Measurements from ENCODE around the gene CCDC71L. TPM values are rescaled to one million over a fixed set of nuclear protein-coding genes. Genes with fewer than 3 reads are reported as not detected.

Gene CCDC71L
- total and polyA plus RNA-seq, 2 donors: 24.6 to 35.8 TPM

GRCh38 chr7:106652909-106653308 is 8.0 kb downstream of the CCDC71L start:
- WGBS: 72% methylated on average over 2 of the region's 2 CpGs
- no peaks in the 10 kb centered on the region for H3K9me3 ChIP-seq (ENCODE audit: control insufficient read depth in 2 of 2, insufficient read depth in 1 of 2, low read length in 1 of 2)
- no peaks in the 10 kb centered on the region for H3K27me3 ChIP-seq (ENCODE audit: control insufficient read depth in 2 of 2, insufficient read depth in 1 of 2, low read length in 1 of 2)
- H3K36me3 ChIP-seq (ENCODE audit: control insufficient read depth in 2 of 2, insufficient read depth in 2 of 2, low read length in 1 of 2): no peaks in the 10 kb centered on the region
- no peak overlapping the region for H3K4me3 ChIP-seq (ENCODE audit: low read length in 2 of 2)
- H3K27ac ChIP-seq (ENCODE audit: low read depth in 1 of 2, low read length in 1 of 2): no peak overlapping the region
- peaks cover 4 to 6% of the 10 kb centered on the region in 2 donors for H3K4me1 ChIP-seq (ENCODE audit: control insufficient read depth in 2 of 2, insufficient read depth in 2 of 2, low read length in 2 of 2)
- DNase-seq (ENCODE audit: low read depth in 6 of 9, low spot score in 9 of 9): peak in 4 of 9 donors; percentile 14 to 42 (median 24)

GRCh38 chr7:106652092-106652491 is 8.9 kb downstream of the CCDC71L start:
- Histone ChIP-seq H3K27ac (ENCODE audit: low read depth in 1 of 2, low read length in 1 of 2) (no peak overlapping the region), H3K4me1 (ENCODE audit: control insufficient read depth in 2 of 2, insufficient read depth in 2 of 2, low read length in 2 of 2) (peaks cover 1 to 4% of the 10 kb centered on the region in 2 donors), H3K9me3 (ENCODE audit: control insufficient read depth in 2 of 2, insufficient read depth in 1 of 2, low read length in 1 of 2) (no peaks in the 10 kb centered on the region), H3K36me3 (ENCODE audit: control insufficient read depth in 2 of 2, insufficient read depth in 2 of 2, low read length in 1 of 2) (no peaks in the 10 kb centered on the region), H3K4me3 (ENCODE audit: low read length in 2 of 2) (no peak overlapping the region), H3K27me3 (ENCODE audit: control insufficient read depth in 2 of 2, insufficient read depth in 1 of 2, low read length in 1 of 2) (no peaks in the 10 kb centered on the region)
- no peak for DNase-seq (ENCODE audit: low read depth in 6 of 9, low spot score in 9 of 9)

GRCh38 chr7:106646256-106646655 is 14.7 kb downstream of the CCDC71L start:
- no peak overlapping the region for H3K4me3 ChIP-seq (ENCODE audit: low read length in 2 of 2)
- no peak overlapping the region for H3K27ac ChIP-seq (ENCODE audit: low read depth in 1 of 2, low read length in 1 of 2)
- no peak for DNase-seq (ENCODE audit: low read depth in 6 of 9, low spot score in 9 of 9)
- WGBS: 96% methylated on average over 1 of the region's 1 CpG
- no peaks in the 10 kb centered on the region for H3K9me3 ChIP-seq (ENCODE audit: control insufficient read depth in 2 of 2, insufficient read depth in 1 of 2, low read length in 1 of 2)
- H3K4me1 ChIP-seq (ENCODE audit: control insufficient read depth in 2 of 2, insufficient read depth in 2 of 2, low read length in 2 of 2): peaks cover 0 to 3% of the 10 kb centered on the region in 2 donors
- H3K36me3 ChIP-seq (ENCODE audit: control insufficient read depth in 2 of 2, insufficient read depth in 2 of 2, low read length in 1 of 2): no peaks in the 10 kb centered on the region
- no peaks in the 10 kb centered on the region for H3K27me3 ChIP-seq (ENCODE audit: control insufficient read depth in 2 of 2, insufficient read depth in 1 of 2, low read length in 1 of 2)

GRCh38 chr7:106644999-106645398 is 16.0 kb downstream of the CCDC71L start:
- DNase-seq (ENCODE audit: low read depth in 6 of 9, low spot score in 9 of 9): no peak
- Histone ChIP-seq H3K27ac (ENCODE audit: low read depth in 1 of 2, low read length in 1 of 2) (no peak overlapping the region), H3K4me3 (ENCODE audit: low read length in 2 of 2) (no peak overlapping the region), H3K4me1 (ENCODE audit: control insufficient read depth in 2 of 2, insufficient read depth in 2 of 2, low read length in 2 of 2) (peaks cover 0 to 3% of the 10 kb centered on the region in 2 donors), H3K36me3 (ENCODE audit: control insufficient read depth in 2 of 2, insufficient read depth in 2 of 2, low read length in 1 of 2) (no peaks in the 10 kb centered on the region), H3K27me3 (ENCODE audit: control insufficient read depth in 2 of 2, insufficient read depth in 1 of 2, low read length in 1 of 2) (no peaks in the 10 kb centered on the region), H3K9me3 (ENCODE audit: control insufficient read depth in 2 of 2, insufficient read depth in 1 of 2, low read length in 1 of 2) (no peaks in the 10 kb centered on the region)
- WGBS: 9% methylated on average over 1 of the region's 1 CpG

- Histone ChIP-seq H3K27me3 (ENCODE audit: control insufficient read depth in 2 of 2, insufficient read depth in 1 of 2, low read length in 1 of 2) (no peaks in the 10 kb centered on the region), H3K4me1 (ENCODE audit: control insufficient read depth in 2 of 2, insufficient read depth in 2 of 2, low read length in 2 of 2) (peaks cover 0 to 3% of the 10 kb centered on the region in 2 donors), H3K9me3 (ENCODE audit: control insufficient read depth in 2 of 2, insufficient read depth in 1 of 2, low read length in 1 of 2) (no peaks in the 10 kb centered on the region), H3K36me3 (ENCODE audit: control insufficient read depth in 2 of 2, insufficient read depth in 2 of 2, low read length in 1 of 2) (no peaks in the 10 kb centered on the region), H3K27ac (ENCODE audit: low read depth in 1 of 2, low read length in 1 of 2) (no peak overlapping the region), H3K4me3 (ENCODE audit: low read length in 2 of 2) (no peak overlapping the region)
- no peak for DNase-seq (ENCODE audit: low read depth in 6 of 9, low spot score in 9 of 9)
- WGBS: 91% methylated on average over 2 of the region's 2 CpGs
Observed at GRCh38 chr7:106643216-106644000, 17.6 kb downstream of the CCDC71L start.

- WGBS: 99% methylated on average over 3 of the region's 3 CpGs
- no peaks in the 10 kb centered on the region for H3K36me3 ChIP-seq (ENCODE audit: control insufficient read depth in 2 of 2, insufficient read depth in 2 of 2, low read length in 1 of 2)
- H3K4me1 ChIP-seq (ENCODE audit: control insufficient read depth in 2 of 2, insufficient read depth in 2 of 2, low read length in 2 of 2): peaks cover 0 to 3% of the 10 kb centered on the region in 2 donors
- H3K27ac ChIP-seq (ENCODE audit: low read depth in 1 of 2, low read length in 1 of 2): no peak overlapping the region
- H3K27me3 ChIP-seq (ENCODE audit: control insufficient read depth in 2 of 2, insufficient read depth in 1 of 2, low read length in 1 of 2): no peaks in the 10 kb centered on the region
- no peak overlapping the region for H3K4me3 ChIP-seq (ENCODE audit: low read length in 2 of 2)
- no peaks in the 10 kb centered on the region for H3K9me3 ChIP-seq (ENCODE audit: control insufficient read depth in 2 of 2, insufficient read depth in 1 of 2, low read length in 1 of 2)
- no peak for DNase-seq (ENCODE audit: low read depth in 6 of 9, low spot score in 9 of 9)
Observed at GRCh38 chr7:106641416-106641815, 19.5 kb downstream of the CCDC71L start.

GRCh38 chr7:106640368-106641141 is 20.4 kb downstream of the CCDC71L start:
- no peak overlapping the region for H3K27ac ChIP-seq (ENCODE audit: low read depth in 1 of 2, low read length in 1 of 2)
- no peaks in the 10 kb centered on the region for H3K27me3 ChIP-seq (ENCODE audit: control insufficient read depth in 2 of 2, insufficient read depth in 1 of 2, low read length in 1 of 2)
- H3K4me1 ChIP-seq (ENCODE audit: control insufficient read depth in 2 of 2, insufficient read depth in 2 of 2, low read length in 2 of 2): peaks cover 0 to 3% of the 10 kb centered on the region in 2 donors
- 92% methylated on average over 3 of the region's 3 CpGs for WGBS
- no peak overlapping the region for H3K4me3 ChIP-seq (ENCODE audit: low read length in 2 of 2)
- no peaks in the 10 kb centered on the region for H3K36me3 ChIP-seq (ENCODE audit: control insufficient read depth in 2 of 2, insufficient read depth in 2 of 2, low read length in 1 of 2)
- no peak for DNase-seq (ENCODE audit: low read depth in 6 of 9, low spot score in 9 of 9)
- H3K9me3 ChIP-seq (ENCODE audit: control insufficient read depth in 2 of 2, insufficient read depth in 1 of 2, low read length in 1 of 2): no peaks in the 10 kb centered on the region

- Histone ChIP-seq H3K36me3 (ENCODE audit: control insufficient read depth in 2 of 2, insufficient read depth in 2 of 2, low read length in 1 of 2) (no peaks in the 10 kb centered on the region), H3K9me3 (ENCODE audit: control insufficient read depth in 2 of 2, insufficient read depth in 1 of 2, low read length in 1 of 2) (no peaks in the 10 kb centered on the region), H3K4me1 (ENCODE audit: control insufficient read depth in 2 of 2, insufficient read depth in 2 of 2, low read length in 2 of 2) (peaks cover 0 to 3% of the 10 kb centered on the region in 2 donors), H3K27me3 (ENCODE audit: control insufficient read depth in 2 of 2, insufficient read depth in 1 of 2, low read length in 1 of 2) (no peaks in the 10 kb centered on the region), H3K27ac (ENCODE audit: low read depth in 1 of 2, low read length in 1 of 2) (no peak overlapping the region), H3K4me3 (ENCODE audit: low read length in 2 of 2) (no peak overlapping the region)
- WGBS: 96% methylated on average over 7 of the region's 7 CpGs
- no peak for DNase-seq (ENCODE audit: low read depth in 6 of 9, low spot score in 9 of 9)
Observed at GRCh38 chr7:106639476-106640334, 21.3 kb downstream of the CCDC71L start.
